H1 (cell line): ENCODE data around the gene CUX1. TPM values are rescaled to one million over a fixed set of nuclear protein-coding genes. Genes with fewer than 3 reads are reported as not detected.

Experiments
- CHD2 ChIP-seq: IDR thresholded peaks from 2 replicates; pipeline ENCODE4 v1.6.1; 2012; ENCODE audit warnings: low read length, improper control_type of control experiment
- CHD7 ChIP-seq: fragments of 300-600 bp; sonication (generic); IDR thresholded peaks from 2 replicates; pipeline ENCODE4 v1.7.1; 2012; ENCODE audit warnings: low read length, moderate library complexity, mild to moderate bottlenecking, inconsistent platforms; ENCODE audit not compliant: insufficient replicate concordance
- HDAC2 ChIP-seq, 2 experiments: fragments of 300-600 bp in 1 of 2; sonication (generic) in 1 of 2; IDR thresholded peaks; 2 replicates each; pipeline ENCODE4 v1.6.1; 2011 to 2012; ENCODE audit warnings: low read depth in 2 of 2, low read length in 2 of 2, mild to moderate bottlenecking in 2 of 2, moderate library complexity in 2 of 2, borderline replicate concordance in 1 of 2, inconsistent platforms in 1 of 2
- JUN ChIP-seq: IDR thresholded peaks from 2 replicates; pipeline ENCODE4 v1.6.1; 2011; ENCODE audit warnings: low read depth, mild to moderate bottlenecking, improper control_type of control experiment, low read length
- KDM4A ChIP-seq: IDR thresholded peaks from one replicate; pipeline ENCODE4 v1.7.1; 2012; ENCODE audit warnings: low read depth, mild to moderate bottlenecking, moderate library complexity, low read length, inconsistent platforms; ENCODE audit not compliant: severe bottlenecking
- MAFK ChIP-seq: IDR thresholded peaks from 2 replicates; pipeline ENCODE4 v1.6.1; 2012; ENCODE audit warnings: low read depth, mild to moderate bottlenecking, improper control_type of control experiment, low read length
- SP2 ChIP-seq: IDR thresholded peaks from 2 replicates; pipeline ENCODE4 v1.6.1; 2012; ENCODE audit warnings: mild to moderate bottlenecking, low read length, inconsistent platforms
- SRF ChIP-seq: IDR thresholded peaks from 2 replicates; pipeline ENCODE4 v1.6.1; 2011; ENCODE audit warnings: mild to moderate bottlenecking, low read depth, low read length, moderate library complexity
- TEAD4 ChIP-seq: IDR thresholded peaks from 2 replicates; pipeline ENCODE4 v1.6.1; 2012; ENCODE audit warnings: low read depth, low read length, inconsistent platforms, mixed read lengths
- ZNF274 ChIP-seq: IDR thresholded peaks from 2 replicates; pipeline ENCODE4 v1.7.0; 2012; ENCODE audit warnings: low read length, borderline replicate concordance; ENCODE audit errors: extremely low read depth
- polyA plus RNA-seq, 7 experiments: library from polyadenylated mRNA; depleted of rRNA in 3 of 7; stranded (reverse) in 5 of 7; unstranded in 2 of 7; fragments of >200 nt in 5 of 7; fragments of 200-250 nt in 2 of 7; gene quantifications; 1 replicate in 5 of 7; 2 replicates in 1 of 7; 4 replicates in 1 of 7; pipeline versions ENCODE4 v1.2.1 to v1.2.3, GENCODE V29; 2011 to 2013; ENCODE audit warnings: missing spikeins in 2 of 7, mixed read lengths in 2 of 7
- total RNA-seq: library from RNA; stranded (reverse); fragmentation: NEBNext Ultra II Directional; extraction: Animal tissue kit (Norgen Biotek cat#: 25700); gene quantifications from 2 replicates; pipeline ENCODE4 v1.2.1, GENCODE V29; 2021
- TF ChIP-seq, protein P1 (sequence below): IDR thresholded peaks from 2 replicates; pipeline ENCODE4 v1.6.1; 2012; ENCODE audit warnings: inconsistent platforms

CUX1 gene
- total and polyA plus RNA-seq, 2 of the 8 experiments (the other 6 are each of a cell fraction or from before 2014, with no cell fraction given), result 21.6 to 65.9 TPM

DNA sequence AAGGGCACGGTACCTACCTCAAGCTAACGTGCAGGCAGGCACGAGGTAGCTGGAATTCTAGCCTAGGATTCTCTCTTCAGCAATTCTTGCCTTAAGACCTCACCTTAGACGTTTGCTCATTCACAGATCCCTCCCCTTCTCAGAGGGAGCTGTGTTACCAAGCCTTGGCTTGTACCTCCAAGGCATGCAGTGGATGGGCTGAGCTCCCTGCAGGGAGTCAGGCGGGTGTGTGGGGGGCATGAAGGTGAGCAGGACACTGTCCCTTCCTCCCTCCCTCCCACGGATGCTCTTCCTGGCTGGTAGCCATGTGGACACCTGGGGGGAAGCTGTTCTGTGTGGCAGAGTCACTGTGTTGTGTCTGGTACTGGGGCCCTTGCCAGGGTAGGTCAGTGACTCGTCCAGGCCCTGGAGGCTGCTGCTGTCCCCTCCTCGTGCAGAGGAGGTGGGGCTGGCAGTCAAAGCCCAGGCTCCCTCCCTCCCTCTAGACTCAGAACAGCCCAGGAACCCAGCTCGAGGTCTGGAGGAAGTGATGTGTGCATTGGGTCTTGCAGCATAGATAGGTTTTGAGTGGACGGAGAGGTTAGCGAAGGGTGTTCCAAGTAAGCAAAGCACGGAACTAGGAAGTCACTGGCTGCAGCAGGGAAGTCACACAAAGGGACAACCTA lies 247.1 kb downstream of the CUX1 start (continued):
- TF ChIP-seq CHD7 (no peak), ZNF274 (no peak), SP2 (no peak), CHD2 (no peak), HDAC2 (IDR thresholded peaks at IDR 0.05; ENCODE audit: borderline replicate concordance in 1 of 2, low read depth in 2 of 2, low read length in 2 of 2) (no peak), TEAD4 (no peak), KDM4A (no peak), SRF (no peak), MAFK (no peak), JUN (no peak)
- TF ChIP-seq, protein P1, sequence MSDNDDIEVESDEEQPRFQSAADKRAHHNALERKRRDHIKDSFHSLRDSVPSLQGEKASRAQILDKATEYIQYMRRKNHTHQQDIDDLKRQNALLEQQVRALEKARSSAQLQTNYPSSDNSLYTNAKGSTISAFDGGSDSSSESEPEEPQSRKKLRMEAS, result no peak
